MM.1S (cell line): ENCODE measurements around the gene FRMD1.

Source experiments
- DNase-seq: peaks from one replicate; pipeline ENCODE4 v3.0.0-alpha.2; 2015
- H2AFZ ChIP-seq: fragments of 300-600 bp; sonication (generic); 2 replicates; pipeline ENCODE4 v1.6.0; 2016; ENCODE audit warnings: antibody characterized with exemption, low read length
- H3F3A ChIP-seq: fragments of 300-600 bp; sonication (generic); 2 replicates; pipeline ENCODE4 v1.6.1; 2016; ENCODE audit warnings: mild to moderate bottlenecking, antibody characterized with exemption, low read length, moderate library complexity, mixed read lengths; ENCODE audit not compliant: insufficient read depth
- H3K27ac ChIP-seq: fragments of 300-600 bp; sonication (generic); 2 replicates; pipeline ENCODE4 v1.5.1; 2016; ENCODE audit warnings: mild to moderate bottlenecking, low read length
- H3K27me3 ChIP-seq: fragments of 300-600 bp; sonication (generic); replicated peaks from 2 replicates; pipeline ENCODE4 v1.6.0; 2016; ENCODE audit warnings: low read length; ENCODE audit not compliant: insufficient read depth
- H3K36me3 ChIP-seq: fragments of 300-600 bp; sonication (generic); replicated peaks from 2 replicates; pipeline ENCODE4 v1.6.1; 2016; ENCODE audit warnings: mild to moderate bottlenecking, low read length, mixed read lengths; ENCODE audit not compliant: insufficient read depth
- H3K4me1 ChIP-seq: fragments of 300-600 bp; sonication (generic); 2 replicates; pipeline ENCODE4 v1.6.1; 2016; ENCODE audit warnings: low read length, mixed read lengths
- H3K4me2 ChIP-seq: fragments of 300-600 bp; sonication (generic); 2 replicates; pipeline ENCODE4 v1.6.0; 2016; ENCODE audit warnings: low read depth, low read length
- H3K4me3 ChIP-seq: fragments of 300-600 bp; sonication (generic); 2 replicates; pipeline ENCODE4 v1.5.1; 2016; ENCODE audit warnings: low read length, mixed read lengths
- H3K79me2 ChIP-seq: fragments of 300-600 bp; sonication (generic); 2 replicates; pipeline ENCODE4 v1.6.1; 2016; ENCODE audit warnings: mixed run types, low read length, mixed read lengths
- H3K9ac ChIP-seq: fragments of 300-600 bp; sonication (generic); 2 replicates; pipeline ENCODE4 v1.6.1; 2016; ENCODE audit warnings: low read length, mixed read lengths
- H3K9me2 ChIP-seq: fragments of 300-600 bp; sonication (generic); replicated peaks from 2 replicates; pipeline ENCODE4 v1.6.1; 2016; ENCODE audit warnings: mild to moderate bottlenecking, low read length, mixed read lengths; ENCODE audit not compliant: insufficient read depth
- H3K9me3 ChIP-seq: fragments of 300-600 bp; sonication (generic); replicated peaks from 2 replicates; pipeline ENCODE4 v1.6.1; 2016; ENCODE audit warnings: mild to moderate bottlenecking, low read length, mixed read lengths; ENCODE audit not compliant: insufficient read depth
- H4K20me1 ChIP-seq: fragments of 300-600 bp; sonication (generic); 2 replicates; pipeline ENCODE4 v1.6.1; 2016; ENCODE audit warnings: mild to moderate bottlenecking, low read length, moderate library complexity, mixed read lengths; ENCODE audit not compliant: insufficient read depth
- CTCF ChIP-seq: fragments of 300-600 bp; sonication (generic); IDR thresholded peaks from 2 replicates; pipeline ENCODE4 v1.5.1; 2016; ENCODE audit warnings: antibody characterized with exemption, low read length, mixed read lengths
- EZH2 ChIP-seq: fragments of 300-600 bp; sonication (generic); optimal IDR thresholded peaks from 2 replicates; pipeline ENCODE3; 2017; ENCODE audit warnings: low read depth, mild to moderate bottlenecking, antibody characterized with exemption, low read length, mixed read lengths
- EZH2phosphoT487 ChIP-seq: fragments of 300-600 bp; sonication (generic); IDR thresholded peaks from 2 replicates; pipeline ENCODE4 v1.6.1; 2018; ENCODE audit warnings: antibody characterized with exemption, low read length

The FRMD1 gene

GRCh38 chr6:168030908-168031307 lies 48.1 kb downstream of the FRMD1 start:
- no peaks in the 10 kb centered on the region for H3F3A ChIP-seq
- H3K79me2 ChIP-seq, result no peaks in the 10 kb centered on the region
- TF ChIP-seq CTCF (no peak), EZH2 (no peak), EZH2phosphoT487 (no peak)
- no peak overlapping the region for H3K9ac ChIP-seq
- no peaks in the 10 kb centered on the region; the same call in 1 of the 2 replicates for H3K27me3 ChIP-seq
- no peaks in the 10 kb centered on the region for H4K20me1 ChIP-seq
- H3K4me2 ChIP-seq, result no peak overlapping the region
- no peaks in the 10 kb centered on the region for H3K9me3 ChIP-seq
- H3K36me3 ChIP-seq, result no peaks in the 10 kb centered on the region
- no peak overlapping the region for H3K27ac ChIP-seq
- H3K9me2 ChIP-seq, result no peaks in the 10 kb centered on the region
- no peak overlapping the region for H3K4me3 ChIP-seq
- no peak overlapping the region for H2AFZ ChIP-seq
- no peaks in the 10 kb centered on the region for H3K4me1 ChIP-seq
- DNase-seq, result no peak

GRCh38 chr6:168030218-168030746 lies 48.7 kb downstream of the FRMD1 start:
- Histone ChIP-seq H3K4me3 (no peak overlapping the region), H3K27ac (no peak overlapping the region), H3K27me3 (no peaks in the 10 kb centered on the region; the same call in 1 of the 2 replicates), H3K9me3 (no peaks in the 10 kb centered on the region), H3K4me1 (no peaks in the 10 kb centered on the region), H3K9ac (no peak overlapping the region), H3K36me3 (no peaks in the 10 kb centered on the region), H3K9me2 (no peaks in the 10 kb centered on the region), H3F3A (no peaks in the 10 kb centered on the region), H3K79me2 (no peaks in the 10 kb centered on the region), H4K20me1 (no peaks in the 10 kb centered on the region), H2AFZ (no peak overlapping the region), H3K4me2 (no peak overlapping the region)
- DNase-seq, result no peak
- TF ChIP-seq EZH2phosphoT487 (no peak), CTCF (no peak), EZH2 (no peak)

GRCh38 chr6:168029459-168030217 lies 49.4 kb downstream of the FRMD1 start:
- H3K36me3 ChIP-seq, result no peaks in the 10 kb centered on the region
- no peaks in the 10 kb centered on the region for H3K9me3 ChIP-seq
- no peaks in the 10 kb centered on the region for H3K4me1 ChIP-seq
- H2AFZ ChIP-seq, result no peak overlapping the region
- no peaks in the 10 kb centered on the region for H3K79me2 ChIP-seq
- no peak overlapping the region for H3K9ac ChIP-seq
- no peaks in the 10 kb centered on the region for H3F3A ChIP-seq
- no peak overlapping the region for H3K4me3 ChIP-seq
- no peak overlapping the region for H3K4me2 ChIP-seq
- no peaks in the 10 kb centered on the region for H4K20me1 ChIP-seq
- DNase-seq, result no peak
- H3K27me3 ChIP-seq, result no peaks in the 10 kb centered on the region; the same call in 1 of the 2 replicates
- no peaks in the 10 kb centered on the region for H3K9me2 ChIP-seq
- H3K27ac ChIP-seq, result no peak overlapping the region
- TF ChIP-seq CTCF (no peak), EZH2phosphoT487 (no peak), EZH2 (no peak)
